Myocyte (in vitro differentiated cells): ENCODE measurements around the gene NR1H3. TPM values are rescaled to one million over a fixed set of nuclear protein-coding genes. Genes with fewer than 3 reads are reported as not detected.

Source experiments
- DNase-seq: peaks from one replicate; pipeline ENCODE4 v3.0.0-alpha.2; 2012; ENCODE audit warnings: low read depth
- total RNA-seq: library from RNA; depleted of rRNA; stranded (reverse); fragments of >200 nt; gene quantifications from 2 replicates; pipeline ENCODE4 v1.2.3, GENCODE V29; 2014

Gene NR1H3
- total RNA-seq, 1 donor from 2014 or later = 11.3 TPM

DNA sequence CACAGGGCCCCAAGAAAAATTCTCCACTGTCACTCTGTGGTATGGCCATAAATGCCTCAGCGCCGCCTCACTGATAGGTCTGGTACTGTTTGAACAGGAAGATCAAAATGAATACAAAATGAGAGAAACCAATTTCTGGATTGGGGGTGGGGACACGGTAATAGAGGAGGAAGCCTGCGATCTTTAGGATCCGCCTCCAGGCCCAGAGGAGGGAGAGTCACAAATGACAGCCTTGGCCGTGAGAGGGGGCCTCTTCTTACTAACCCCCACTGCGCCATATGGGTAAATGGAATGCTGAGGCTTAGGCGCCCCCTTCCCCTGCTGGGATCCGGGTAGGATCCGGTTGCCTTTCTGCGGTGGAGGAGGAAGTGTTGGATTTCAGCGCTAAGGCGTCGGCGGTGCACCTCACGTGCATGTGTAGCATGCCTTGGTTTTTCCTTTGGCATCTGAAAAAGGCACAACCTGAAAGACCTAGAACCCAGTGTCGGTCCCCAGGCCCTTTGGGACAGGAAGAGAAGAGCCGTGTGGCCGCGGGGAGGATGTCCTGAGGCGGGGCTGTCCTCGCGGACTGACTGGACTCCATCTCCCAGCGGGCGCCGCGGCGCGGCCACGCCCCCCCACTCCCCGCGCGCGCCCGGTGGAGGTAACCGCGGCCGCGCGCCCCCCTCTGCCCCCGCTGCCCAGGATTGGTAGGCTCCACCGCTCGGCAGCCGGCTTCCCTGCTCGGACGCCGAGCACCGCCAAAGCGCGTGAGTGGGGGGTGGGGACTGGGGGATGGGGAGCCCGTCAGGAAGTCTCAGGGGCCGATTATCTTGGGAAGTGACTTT, 11.4 kb downstream of the NR1H3 start:
- peak; percentile 90 for DNase-seq

- peak; percentile 89 for DNase-seq
Measured at GRCh38 chr11:47269829-47270305, 12.1 kb downstream of the NR1H3 start, which contains the start of gene MADD. TSS of gene MADD (plus strand) at chr11:47270133.

- peak; percentile 45 for DNase-seq
Measured at GRCh38 chr11:47270331-47271271, 12.8 kb downstream of the NR1H3 start.

- peak; percentile 2 for DNase-seq
Measured at GRCh38 chr11:47271328-47271727, 13.5 kb downstream of the NR1H3 start.

DNA sequence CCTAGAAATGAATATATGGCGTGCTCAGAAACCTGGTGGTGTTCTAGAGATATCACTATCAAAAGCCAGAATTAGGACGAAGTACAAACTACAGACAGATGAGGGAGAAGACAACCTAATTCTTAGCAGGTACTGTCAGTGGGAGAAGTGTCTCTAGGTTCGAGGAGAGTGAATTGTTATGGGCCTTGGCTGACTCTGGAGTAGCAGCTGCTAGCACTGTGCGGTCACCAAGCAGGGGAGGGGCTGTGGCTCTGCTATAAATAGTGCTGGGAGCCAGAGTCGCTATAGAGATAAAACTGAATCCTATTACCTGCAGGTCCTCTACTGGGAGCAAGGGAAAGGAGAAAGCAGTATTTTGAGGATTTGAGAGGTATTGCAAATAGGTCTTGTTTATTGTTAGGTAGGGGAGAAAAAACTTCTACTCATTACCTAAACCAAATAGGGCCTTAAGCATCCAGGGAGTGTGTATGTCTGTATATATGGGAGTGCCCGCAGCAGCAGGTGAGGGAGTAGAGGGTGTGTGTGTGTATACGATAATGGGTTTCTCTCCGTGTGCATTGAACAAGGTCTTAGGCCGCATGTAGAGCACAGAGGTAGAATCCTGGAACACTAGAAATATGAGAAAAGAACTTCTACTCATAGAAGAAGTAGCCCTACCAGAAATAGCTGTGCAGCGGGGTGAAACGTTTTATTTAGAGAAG, 14.3 kb downstream of the NR1H3 start:
- peak; percentile 83 for DNase-seq

- DNase-seq = peak; percentile 76
Measured at GRCh38 chr11:47272706-47273105, 14.9 kb downstream of the NR1H3 start.

DNA sequence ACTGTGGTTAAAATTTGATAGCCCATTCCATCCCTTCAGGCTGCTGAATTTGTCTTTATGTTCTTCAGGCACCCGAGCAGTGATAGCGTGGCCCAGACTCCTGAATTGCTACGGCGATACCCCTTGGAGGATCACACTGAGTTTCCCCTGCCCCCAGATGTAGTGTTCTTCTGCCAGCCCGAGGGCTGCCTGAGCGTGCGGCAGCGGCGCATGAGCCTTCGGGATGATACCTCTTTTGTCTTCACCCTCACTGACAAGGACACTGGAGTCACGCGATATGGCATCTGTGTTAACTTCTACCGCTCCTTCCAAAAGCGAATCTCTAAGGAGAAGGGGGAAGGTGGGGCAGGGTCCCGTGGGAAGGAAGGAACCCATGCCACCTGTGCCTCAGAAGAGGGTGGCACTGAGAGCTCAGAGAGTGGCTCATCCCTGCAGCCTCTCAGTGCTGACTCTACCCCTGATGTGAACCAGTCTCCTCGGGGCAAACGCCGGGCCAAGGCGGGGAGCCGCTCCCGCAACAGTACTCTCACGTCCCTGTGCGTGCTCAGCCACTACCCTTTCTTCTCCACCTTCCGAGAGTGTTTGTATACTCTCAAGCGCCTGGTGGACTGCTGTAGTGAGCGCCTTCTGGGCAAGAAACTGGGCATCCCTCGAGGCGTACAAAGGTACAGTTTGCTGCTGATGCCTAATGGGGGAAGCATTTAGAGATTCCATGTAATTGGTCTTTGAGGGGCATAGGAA, 16.9 kb downstream of the NR1H3 start:
- DNase-seq = no peak

DNA sequence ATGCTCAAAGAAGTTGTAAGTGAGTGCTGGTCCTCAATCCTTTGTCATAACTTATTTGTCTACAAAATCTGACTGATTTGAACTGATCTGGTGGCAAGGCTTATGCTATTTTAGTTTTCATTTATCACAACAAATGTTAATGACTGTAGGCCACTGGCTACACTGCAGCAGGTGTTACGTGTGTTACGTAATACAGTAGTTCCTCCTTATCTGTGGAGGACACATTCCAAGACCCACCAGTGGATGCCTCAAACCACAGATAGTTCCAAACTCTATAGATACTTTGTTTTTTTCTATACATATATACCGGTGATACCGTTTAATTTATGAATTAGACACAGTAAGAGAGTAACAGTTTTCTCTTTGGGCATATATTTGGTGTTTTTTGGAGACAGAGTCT, 19.1 kb downstream of the NR1H3 start:
- DNase-seq = peak; percentile 30

DNA sequence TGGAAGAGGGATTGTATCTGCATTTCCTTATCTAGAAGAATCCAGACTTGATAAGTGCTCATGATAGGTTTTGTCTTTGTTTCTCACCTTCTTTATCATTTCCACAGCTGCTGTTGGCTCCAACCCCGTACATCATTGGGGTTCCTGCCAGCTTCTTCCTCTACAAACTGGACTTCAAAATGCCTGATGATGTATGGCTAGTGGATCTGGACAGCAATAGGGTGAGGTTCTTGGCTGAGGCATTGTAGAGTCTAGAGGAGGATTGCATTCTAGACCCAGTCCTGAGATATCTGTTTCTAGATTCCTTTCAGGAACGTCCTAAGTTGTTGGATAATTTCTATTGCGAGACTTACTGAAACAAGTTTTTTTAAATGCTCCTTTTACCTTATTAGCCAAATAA, 20.3 kb downstream of the NR1H3 start:
- DNase-seq = no peak

- no peak for DNase-seq
Measured at GRCh38 chr11:47278769-47279168, 21.0 kb downstream of the NR1H3 start.

GRCh38 chr11:47280099-47280498, 22.3 kb downstream of the NR1H3 start:
- no peak for DNase-seq

GRCh38 chr11:47280860-47281259, 23.1 kb downstream of the NR1H3 start:
- no peak for DNase-seq

DNA sequence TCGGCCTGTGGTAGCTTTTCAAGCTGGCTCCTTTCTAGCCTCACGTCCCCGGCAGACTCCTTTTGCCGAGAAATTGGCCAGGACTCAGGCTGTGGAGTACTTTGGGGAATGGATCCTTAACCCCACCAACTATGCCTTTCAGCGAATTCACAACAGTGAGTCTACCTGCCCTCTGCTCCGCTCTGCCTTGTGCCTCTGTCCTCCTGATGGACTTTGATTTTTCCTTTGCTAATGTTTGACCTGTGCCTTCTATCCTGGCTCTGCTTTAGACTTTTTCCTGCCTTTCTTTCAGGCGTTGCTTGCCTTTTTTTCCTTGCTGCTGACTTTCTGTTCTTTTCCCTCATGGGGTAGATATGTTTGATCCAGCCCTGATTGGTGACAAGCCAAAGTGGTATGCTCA, 24.7 kb downstream of the NR1H3 start:
- no peak for DNase-seq

DNA sequence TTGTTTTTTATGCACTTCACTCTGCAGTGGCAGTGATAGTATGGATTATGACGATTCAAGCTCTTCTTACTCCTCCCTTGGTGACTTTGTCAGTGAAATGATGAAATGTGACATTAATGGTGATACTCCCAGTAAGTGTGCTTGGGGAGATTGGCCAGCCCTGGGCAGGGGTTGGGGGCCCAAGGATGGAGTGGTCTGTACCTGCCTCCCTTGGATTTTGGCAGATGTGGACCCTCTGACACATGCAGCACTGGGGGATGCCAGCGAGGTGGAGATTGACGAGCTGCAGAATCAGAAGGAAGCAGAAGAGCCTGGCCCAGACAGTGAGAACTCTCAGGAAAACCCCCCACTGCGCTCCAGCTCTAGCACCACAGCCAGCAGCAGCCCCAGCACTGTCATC, 26.4 kb downstream of the NR1H3 start:
- DNase-seq = no peak

DNA sequence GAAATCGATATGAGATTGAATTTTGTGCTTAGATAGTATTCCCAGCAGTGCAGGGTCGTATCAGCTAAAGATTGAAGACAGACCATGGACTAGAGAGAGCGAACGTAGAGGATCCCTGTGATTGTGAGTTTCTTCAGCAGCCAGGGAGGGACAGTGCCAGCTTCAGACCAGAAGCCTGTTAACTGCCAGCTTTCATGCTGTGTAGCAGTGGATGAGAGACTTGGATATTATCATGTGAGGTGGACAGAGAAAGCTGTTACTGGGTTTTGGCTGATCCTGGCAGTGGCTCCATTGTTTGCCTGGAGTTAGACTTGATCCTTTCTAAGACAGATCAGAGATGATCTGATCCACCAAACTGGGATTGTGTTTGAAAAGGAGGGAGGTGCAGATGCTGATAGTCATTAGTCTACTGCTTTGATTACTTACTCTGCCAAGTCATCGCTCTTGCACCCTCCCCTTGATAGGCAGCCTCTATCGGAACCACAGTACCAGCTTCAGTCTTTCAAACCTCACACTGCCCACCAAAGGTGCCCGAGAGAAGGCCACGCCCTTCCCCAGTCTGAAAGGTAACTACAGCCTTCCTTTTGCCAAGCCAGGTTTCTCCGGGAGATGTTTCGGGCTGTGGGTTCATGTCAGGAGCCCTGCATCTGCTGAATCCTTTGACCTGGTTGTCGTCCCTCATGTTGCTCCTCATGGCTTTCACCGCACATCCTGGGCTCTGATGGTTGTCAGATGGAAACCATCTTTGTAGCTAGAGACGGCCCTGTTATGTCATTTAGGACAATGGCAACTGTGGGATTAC, 28.4 kb downstream of the NR1H3 start:
- no peak for DNase-seq

DNA sequence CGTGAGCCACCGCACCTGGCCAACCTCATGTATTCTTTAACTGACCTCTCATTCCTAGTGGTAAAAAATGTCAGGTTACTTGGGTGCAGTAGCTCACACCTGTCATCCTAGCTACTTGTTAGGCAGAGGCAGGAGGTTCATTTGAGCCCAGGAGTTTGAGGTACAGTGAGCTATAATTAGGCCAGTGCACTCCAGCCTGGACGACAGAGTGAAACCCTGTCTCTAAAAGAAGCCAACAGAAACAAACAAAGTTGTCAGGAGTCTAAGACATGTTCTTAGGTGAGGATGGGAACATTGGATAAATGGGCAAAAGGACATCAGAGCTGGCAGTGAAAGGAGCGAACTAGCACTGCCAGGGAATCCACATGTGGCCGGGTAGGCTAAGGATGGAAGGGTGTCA, 30.3 kb downstream of the NR1H3 start:
- peak; percentile 33 for DNase-seq

DNA sequence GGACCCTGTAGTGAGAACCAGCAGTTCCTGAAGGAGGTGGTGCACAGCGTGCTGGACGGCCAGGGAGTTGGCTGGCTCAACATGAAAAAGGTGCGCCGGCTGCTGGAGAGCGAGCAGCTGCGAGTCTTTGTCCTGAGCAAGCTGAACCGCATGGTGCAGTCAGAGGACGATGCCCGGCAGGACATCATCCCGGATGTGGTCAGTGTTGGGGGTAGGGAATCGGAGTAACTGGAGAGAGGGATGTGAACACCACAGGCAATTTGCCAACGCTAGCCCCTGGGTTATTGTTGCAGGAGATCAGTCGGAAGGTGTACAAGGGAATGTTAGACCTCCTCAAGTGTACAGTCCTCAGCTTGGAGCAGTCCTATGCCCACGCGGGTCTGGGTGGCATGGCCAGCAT, 32.1 kb downstream of the NR1H3 start:
- DNase-seq = no peak

GRCh38 chr11:47295385-47295784, 37.6 kb downstream of the NR1H3 start:
- no peak for DNase-seq

DNA sequence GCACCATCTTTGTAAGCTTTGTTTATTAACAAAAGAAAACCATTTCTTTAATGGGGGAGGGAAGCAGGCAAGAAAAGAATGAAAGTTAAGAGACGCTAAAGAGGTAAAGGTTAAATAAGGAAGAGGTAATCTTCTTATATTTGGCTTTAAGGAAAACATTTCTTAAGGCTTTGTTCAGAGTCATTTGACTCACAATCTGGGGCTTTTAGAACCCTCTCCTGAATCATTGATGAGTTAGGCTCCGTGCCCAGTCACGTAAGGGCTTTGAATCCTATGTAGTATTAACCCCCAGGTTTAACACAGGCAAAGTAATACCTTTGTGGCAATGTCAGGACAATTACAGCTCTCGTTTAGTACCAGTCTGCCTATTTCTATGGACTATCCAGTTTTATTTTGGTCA, 38.2 kb downstream of the NR1H3 start:
- no peak for DNase-seq

DNA sequence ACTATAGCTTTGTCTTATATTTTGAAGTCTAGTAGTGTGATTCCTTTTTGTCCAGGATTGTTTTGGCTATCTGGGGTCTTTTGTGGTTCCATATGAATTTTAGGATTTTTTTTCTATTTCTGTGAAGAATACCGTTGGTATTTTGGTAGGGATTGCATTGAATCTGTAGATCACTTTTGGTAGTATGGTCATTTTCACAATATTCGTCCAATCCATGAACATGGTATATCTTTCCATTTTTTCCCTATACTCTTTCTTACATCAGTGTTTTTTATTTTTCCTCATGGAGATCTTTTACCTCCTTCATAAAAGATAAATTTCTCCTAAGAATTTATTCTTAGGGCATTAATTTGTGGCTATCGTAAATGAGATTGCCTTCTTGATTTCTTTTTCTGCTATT, 41.3 kb downstream of the NR1H3 start:
- no peak for DNase-seq
